Measurements from ENCODE around the gene ADAMTSL1. TPM values are rescaled to one million over a fixed set of nuclear protein-coding genes. Genes with fewer than 3 reads are reported as not detected.

The ADAMTSL1 gene
- total RNA-seq, 1 experiment from 2014 or later = 7.7 TPM

GRCh38 chr9:18770131-18770908 is 296.4 kb downstream of the ADAMTSL1 start:
- no peak for DNase-seq (ENCODE audit: low read depth)

- no peak for DNase-seq (ENCODE audit: low read depth)
Observed at GRCh38 chr9:18771011-18771410, 297.1 kb downstream of the ADAMTSL1 start.

GRCh38 chr9:18771763-18772162 is 297.8 kb downstream of the ADAMTSL1 start:
- no peak for DNase-seq (ENCODE audit: low read depth)

- no peak for DNase-seq (ENCODE audit: low read depth)
Observed at GRCh38 chr9:18775241-18775640, 301.3 kb downstream of the ADAMTSL1 start.

- DNase-seq (ENCODE audit: low read depth) = no peak
Observed at GRCh38 chr9:18775930-18776329, 302.0 kb downstream of the ADAMTSL1 start.

- DNase-seq (ENCODE audit: low read depth) = no peak
Observed at GRCh38 chr9:18776836-18777820, 303.2 kb downstream of the ADAMTSL1 start.

GRCh38 chr9:18778147-18778546 is 304.2 kb downstream of the ADAMTSL1 start:
- no peak for DNase-seq (ENCODE audit: low read depth)

- no peak for DNase-seq (ENCODE audit: low read depth)
Observed at GRCh38 chr9:18778846-18779245, 304.9 kb downstream of the ADAMTSL1 start.

GRCh38 chr9:18783909-18784308 is 310.0 kb downstream of the ADAMTSL1 start:
- DNase-seq (ENCODE audit: low read depth) = no peak

GRCh38 chr9:18785604-18786003 is 311.7 kb downstream of the ADAMTSL1 start:
- DNase-seq (ENCODE audit: low read depth) = no peak

GRCh38 chr9:18786196-18786595 is 312.2 kb downstream of the ADAMTSL1 start:
- DNase-seq (ENCODE audit: low read depth) = peak; percentile 10

- no peak for DNase-seq (ENCODE audit: low read depth)
Observed at GRCh38 chr9:18786911-18787650, 313.1 kb downstream of the ADAMTSL1 start.

- no peak for DNase-seq (ENCODE audit: low read depth)
Observed at GRCh38 chr9:18788256-18788655, 314.3 kb downstream of the ADAMTSL1 start.

GRCh38 chr9:18791074-18791473 is 317.1 kb downstream of the ADAMTSL1 start:
- DNase-seq (ENCODE audit: low read depth) = peak; percentile 22

- no peak for DNase-seq (ENCODE audit: low read depth)
Observed at GRCh38 chr9:18793122-18793521, 319.2 kb downstream of the ADAMTSL1 start.

- no peak for DNase-seq (ENCODE audit: low read depth)
Observed at GRCh38 chr9:18795947-18796671, 322.2 kb downstream of the ADAMTSL1 start.

- DNase-seq (ENCODE audit: low read depth) = no peak
Observed at GRCh38 chr9:18796696-18797270, 322.8 kb downstream of the ADAMTSL1 start.

- DNase-seq (ENCODE audit: low read depth) = no peak
Observed at GRCh38 chr9:18798106-18798505, 324.2 kb downstream of the ADAMTSL1 start.

GRCh38 chr9:18798508-18799290 is 324.7 kb downstream of the ADAMTSL1 start:
- DNase-seq (ENCODE audit: low read depth) = no peak

GRCh38 chr9:18799428-18799827 is 325.5 kb downstream of the ADAMTSL1 start:
- no peak for DNase-seq (ENCODE audit: low read depth)
